Vagina (tissue), 2 donors: Measurements from ENCODE around the gene SMARCD3.

ENCODE experiments used
- CTCF ChIP-seq, 3 experiments: fragments of 450-650 bp in 2 of 3; fragments of 200-600 bp in 1 of 3; sonication (generic) in 1 of 3; IDR thresholded peaks; one replicate each; pipeline ENCODE4 v1.5.1; 2017 to 2019; ENCODE audit warnings: antibody characterized with exemption in 3 of 3, mild to moderate bottlenecking in 2 of 3, moderate library complexity in 2 of 3
- POLR2A ChIP-seq, 2 donors: fragments of 450-650 bp; IDR thresholded peaks; one replicate each; pipeline ENCODE4 v1.6.1; 2017; ENCODE audit warnings: antibody characterized with exemption in 2 of 2, mild to moderate bottlenecking in 2 of 2, moderate library complexity in 2 of 2

- TF ChIP-seq CTCF (IDR thresholded peaks at IDR 0.05), result no peak
- no peak for TF ChIP-seq POLR2A (IDR thresholded peaks at IDR 0.05)
These were observed 38.2 kb downstream of the SMARCD3 start, which contains the start of gene H2BK1 for GRCh38 chr7:151210087-151210854.
